Measurements from ENCODE around the gene MBNL1.

The MBNL1 gene

DNA sequence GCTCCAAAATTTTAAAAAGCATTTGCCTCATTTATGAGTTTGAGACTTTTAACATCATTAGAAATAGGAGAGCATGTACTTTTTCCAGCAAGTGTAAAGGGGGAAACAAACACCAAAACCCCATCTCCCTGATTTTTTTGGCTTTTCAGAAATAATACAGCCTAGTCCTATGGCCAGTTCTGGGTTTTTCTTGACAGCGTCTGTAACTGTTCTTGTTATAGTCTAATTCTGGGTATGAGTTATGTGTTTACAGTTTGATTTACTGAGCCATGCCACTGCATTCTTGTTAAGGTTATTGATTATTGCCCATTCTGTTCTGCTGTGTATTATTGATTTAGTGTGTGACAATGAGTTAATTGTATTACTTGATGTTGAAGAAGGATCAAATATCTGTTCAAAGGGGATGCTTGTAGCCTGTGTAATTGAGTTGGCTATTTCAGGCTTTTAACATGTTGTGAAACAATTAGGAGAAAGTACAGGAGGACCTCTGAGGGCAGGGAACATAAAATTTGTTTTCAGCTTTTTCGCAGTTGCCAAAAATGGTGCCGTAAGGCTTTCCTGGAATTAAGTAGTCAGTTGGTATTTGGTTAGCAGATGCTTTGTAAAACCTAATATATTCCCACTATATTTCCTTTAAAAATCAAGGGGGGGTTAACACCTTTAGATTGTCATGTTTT, 46.1 kb downstream of the MBNL1 start:
- no peak overlapping the region for H3K4me3 ChIP-seq (ENCODE audit: low read depth in 1 of 2, low read length in 2 of 2)
- TF ChIP-seq, protein P1, sequence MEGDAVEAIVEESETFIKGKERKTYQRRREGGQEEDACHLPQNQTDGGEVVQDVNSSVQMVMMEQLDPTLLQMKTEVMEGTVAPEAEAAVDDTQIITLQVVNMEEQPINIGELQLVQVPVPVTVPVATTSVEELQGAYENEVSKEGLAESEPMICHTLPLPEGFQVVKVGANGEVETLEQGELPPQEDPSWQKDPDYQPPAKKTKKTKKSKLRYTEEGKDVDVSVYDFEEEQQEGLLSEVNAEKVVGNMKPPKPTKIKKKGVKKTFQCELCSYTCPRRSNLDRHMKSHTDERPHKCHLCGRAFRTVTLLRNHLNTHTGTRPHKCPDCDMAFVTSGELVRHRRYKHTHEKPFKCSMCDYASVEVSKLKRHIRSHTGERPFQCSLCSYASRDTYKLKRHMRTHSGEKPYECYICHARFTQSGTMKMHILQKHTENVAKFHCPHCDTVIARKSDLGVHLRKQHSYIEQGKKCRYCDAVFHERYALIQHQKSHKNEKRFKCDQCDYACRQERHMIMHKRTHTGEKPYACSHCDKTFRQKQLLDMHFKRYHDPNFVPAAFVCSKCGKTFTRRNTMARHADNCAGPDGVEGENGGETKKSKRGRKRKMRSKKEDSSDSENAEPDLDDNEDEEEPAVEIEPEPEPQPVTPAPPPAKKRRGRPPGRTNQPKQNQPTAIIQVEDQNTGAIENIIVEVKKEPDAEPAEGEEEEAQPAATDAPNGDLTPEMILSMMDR (IDR thresholded peaks at IDR 0.05; ENCODE audit: borderline replicate concordance, extremely low read depth, low read length, poor library complexity, severe bottlenecking): no peak
- TF ChIP-seq EZH2 (IDR thresholded peaks at IDR 0.05; ENCODE audit: borderline replicate concordance, low read depth, low read length, severe bottlenecking): no peak
- DNase-seq (no peak), ATAC-seq (ENCODE audit: insufficient read depth, low read depth) (peak; percentile 17; the same call in 1 of the 3 replicates)
- H3K4me1 ChIP-seq (ENCODE audit: insufficient read depth, low read length): no peaks in the 10 kb centered on the region
- H3K9ac ChIP-seq (ENCODE audit: low read depth, low read length): no peak overlapping the region
- H2AFZ ChIP-seq (ENCODE audit: low read depth, low read length): no peak overlapping the region
- no peak overlapping the region for H3K27ac ChIP-seq (ENCODE audit: low read length)
- H3K36me3 ChIP-seq (ENCODE audit: insufficient read depth, low read length): peaks cover 39% of the 10 kb centered on the region
- H4K20me1 ChIP-seq (ENCODE audit: insufficient read depth, low read length): peaks cover 60% of the 10 kb centered on the region
- H3K79me2 ChIP-seq (ENCODE audit: insufficient read depth, low read length): peaks cover 99% of the 10 kb centered on the region
- H3K9me3 ChIP-seq (ENCODE audit: insufficient read depth, low read length, severe bottlenecking): no peaks in the 10 kb centered on the region
- no peak overlapping the region for H3K4me2 ChIP-seq (ENCODE audit: insufficient read depth, low read length)
- H3K27me3 ChIP-seq (ENCODE audit: insufficient read depth, low read length, poor library complexity): no peaks in the 10 kb centered on the region

DNA sequence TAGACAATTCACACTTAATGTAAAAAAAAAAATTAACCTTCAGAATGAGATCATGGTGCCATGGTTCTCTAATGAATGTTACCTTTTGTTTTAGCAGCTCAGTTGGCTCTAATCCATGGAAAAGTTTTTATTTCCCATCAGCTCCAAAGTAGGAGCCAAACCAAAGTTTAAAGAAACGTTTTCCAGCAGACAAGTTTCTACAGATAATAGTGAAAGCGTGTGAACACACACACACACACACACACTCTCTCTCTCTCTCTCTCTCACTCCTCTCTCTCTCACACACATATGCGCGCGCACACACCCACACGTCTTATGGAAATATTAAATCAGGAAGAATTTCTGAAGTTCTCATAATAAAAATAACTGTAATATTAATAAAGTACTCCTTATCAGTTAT, 46.9 kb downstream of the MBNL1 start:
- Histone ChIP-seq H3K9me3 (ENCODE audit: insufficient read depth, low read length, severe bottlenecking) (no peaks in the 10 kb centered on the region), H2AFZ (ENCODE audit: low read depth, low read length) (no peak overlapping the region), H3K27ac (ENCODE audit: low read length) (no peak overlapping the region), H3K36me3 (ENCODE audit: insufficient read depth, low read length) (peaks cover 44% of the 10 kb centered on the region), H3K4me3 (ENCODE audit: low read depth in 1 of 2, low read length in 2 of 2) (no peak overlapping the region), H3K4me1 (ENCODE audit: insufficient read depth, low read length) (0 out of 2 replicates have a peak, but pooled peaks cover 4% of the 10 kb centered on the region), H3K4me2 (ENCODE audit: insufficient read depth, low read length) (no peak overlapping the region), H3K79me2 (ENCODE audit: insufficient read depth, low read length) (peaks cover 99% of the 10 kb centered on the region), H3K9ac (ENCODE audit: low read depth, low read length) (no peak overlapping the region), H3K27me3 (ENCODE audit: insufficient read depth, low read length, poor library complexity) (no peaks in the 10 kb centered on the region), H4K20me1 (ENCODE audit: insufficient read depth, low read length) (peaks cover 63% of the 10 kb centered on the region)
- ATAC-seq (ENCODE audit: insufficient read depth, low read depth) (no peak), DNase-seq (no peak)
- no peak for TF ChIP-seq EZH2 (IDR thresholded peaks at IDR 0.05; ENCODE audit: borderline replicate concordance, low read depth, low read length, severe bottlenecking)
- TF ChIP-seq, protein P1 (IDR thresholded peaks at IDR 0.05; ENCODE audit: borderline replicate concordance, extremely low read depth, low read length, poor library complexity, severe bottlenecking): no peak

DNA sequence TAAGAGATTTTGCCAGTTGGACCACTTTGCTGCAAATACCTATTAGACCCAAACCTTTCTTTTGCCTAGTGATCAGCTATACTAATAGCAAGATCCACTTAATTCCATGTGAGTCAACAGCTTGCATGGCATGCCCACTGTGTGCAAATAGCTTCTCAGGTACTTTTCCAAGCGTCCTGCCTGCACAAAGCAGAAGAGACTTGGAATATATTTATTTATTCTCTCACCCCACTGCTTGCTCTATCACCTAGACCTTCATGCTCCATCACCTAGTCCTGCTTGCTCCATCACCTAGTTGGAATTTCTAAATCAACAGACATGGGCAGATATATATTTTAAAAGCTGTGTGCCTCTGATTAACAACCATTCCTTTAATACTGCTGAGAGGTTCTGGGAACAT, 47.6 kb downstream of the MBNL1 start:
- H3K79me2 ChIP-seq (ENCODE audit: insufficient read depth, low read length): peaks cover 99% of the 10 kb centered on the region
- H3K4me2 ChIP-seq (ENCODE audit: insufficient read depth, low read length): no peak overlapping the region
- H3K27ac ChIP-seq (ENCODE audit: low read length): no peak overlapping the region
- H3K4me1 ChIP-seq (ENCODE audit: insufficient read depth, low read length): 0 out of 2 replicates have a peak, but pooled peaks cover 4% of the 10 kb centered on the region
- ATAC-seq (ENCODE audit: insufficient read depth, low read depth) (no peak), DNase-seq (no peak)
- no peak for TF ChIP-seq EZH2 (IDR thresholded peaks at IDR 0.05; ENCODE audit: borderline replicate concordance, low read depth, low read length, severe bottlenecking)
- TF ChIP-seq, protein P1 (IDR thresholded peaks at IDR 0.05; ENCODE audit: borderline replicate concordance, extremely low read depth, low read length, poor library complexity, severe bottlenecking): no peak
- H3K9ac ChIP-seq (ENCODE audit: low read depth, low read length): no peak overlapping the region
- H4K20me1 ChIP-seq (ENCODE audit: insufficient read depth, low read length): peaks cover 68% of the 10 kb centered on the region
- peaks cover 44% of the 10 kb centered on the region for H3K36me3 ChIP-seq (ENCODE audit: insufficient read depth, low read length)
- no peaks in the 10 kb centered on the region for H3K9me3 ChIP-seq (ENCODE audit: insufficient read depth, low read length, severe bottlenecking)
- H2AFZ ChIP-seq (ENCODE audit: low read depth, low read length): no peak overlapping the region
- H3K27me3 ChIP-seq (ENCODE audit: insufficient read depth, low read length, poor library complexity): no peaks in the 10 kb centered on the region
- H3K4me3 ChIP-seq (ENCODE audit: low read depth in 1 of 2, low read length in 2 of 2): no peak overlapping the region

Measured in DND-41 (cell line).